DMS53 treated with DMSO at 0.1 percent for 48 hours (cell line): ENCODE data around the gene LNX1.

Source experiments
- DNase-seq: peaks from one replicate; lab custom pipeline; 2025; ENCODE audit not compliant: unreplicated experiment; lab: John Stamatoyannopoulos, UW

The LNX1 gene

DNA sequence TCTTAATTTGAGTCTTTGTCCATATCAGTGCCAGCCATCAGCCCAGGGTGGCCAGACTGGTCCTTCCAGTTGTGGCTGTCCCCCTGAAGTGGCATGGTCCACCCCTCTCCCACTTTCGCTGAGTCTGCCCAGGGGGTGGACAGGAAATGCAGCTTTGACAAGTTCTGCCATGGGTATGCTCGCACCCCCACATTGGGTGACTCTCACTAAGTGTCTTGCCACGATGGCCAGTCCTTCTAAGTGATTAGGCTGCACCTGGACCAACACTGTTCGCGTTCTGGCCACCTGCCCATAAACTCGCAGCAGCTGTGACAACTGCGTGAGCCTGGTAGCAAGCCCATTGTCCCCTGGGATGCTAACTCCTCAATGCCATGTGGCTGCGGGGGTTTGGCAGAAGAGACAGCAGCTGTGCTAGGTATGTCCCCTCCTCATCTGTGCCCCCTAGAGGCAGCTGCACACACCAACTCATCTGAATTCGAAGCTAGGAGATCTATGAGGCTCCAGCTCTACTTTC lies 10.0 kb upstream of the LNX1 start:
- peak; percentile 69 for DNase-seq

- no peak for DNase-seq
Observed at GRCh38 chr4:53599632-53600031, 8.3 kb upstream of the LNX1 start.

- DNase-seq = no peak
Observed at GRCh38 chr4:53598901-53599300, 7.6 kb upstream of the LNX1 start.

GRCh38 chr4:53598483-53598882 lies 7.2 kb upstream of the LNX1 start:
- DNase-seq = no peak

DNA sequence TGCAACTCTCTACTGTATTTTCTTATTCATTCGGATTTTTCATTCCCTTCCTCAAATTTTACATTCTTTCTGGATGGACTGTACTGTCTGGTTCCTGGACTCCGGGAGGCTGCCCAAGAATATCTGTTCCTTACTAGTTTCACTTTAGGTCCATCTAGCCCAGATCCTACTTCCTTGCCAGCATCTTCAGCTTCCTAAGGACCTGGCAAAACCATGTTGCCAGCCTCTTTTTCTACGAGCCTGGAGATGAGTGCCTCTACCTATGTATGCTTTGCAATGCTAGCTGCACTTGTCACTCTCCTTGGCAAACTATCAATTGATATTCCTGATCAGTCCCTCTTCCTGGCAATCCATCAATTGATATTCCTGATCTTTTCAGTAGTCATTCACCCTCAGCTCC lies 5.6 kb upstream of the LNX1 start:
- DNase-seq = no peak

GRCh38 chr4:53595834-53596233 lies 4.5 kb upstream of the LNX1 start:
- no peak for DNase-seq

DNA sequence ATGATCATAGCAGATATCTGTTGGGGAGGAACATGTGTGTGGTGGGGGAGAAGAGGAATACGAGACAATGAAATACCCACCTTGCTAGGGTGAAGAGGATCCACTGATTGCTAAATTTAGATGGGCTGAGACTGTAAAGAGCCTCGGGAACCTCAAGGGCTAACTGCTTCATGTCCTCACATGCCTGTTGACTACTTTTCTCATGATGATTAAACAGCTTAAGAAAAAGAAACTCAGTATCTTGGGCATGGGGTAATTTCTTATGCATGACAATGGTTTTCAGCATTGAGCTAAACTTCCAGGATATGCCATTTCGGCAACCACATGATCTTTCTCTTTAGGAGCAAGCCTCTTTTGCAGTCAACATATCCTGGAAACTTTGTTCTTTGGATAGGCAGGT lies 3.9 kb upstream of the LNX1 start:
- DNase-seq = no peak

- no peak for DNase-seq
Observed at GRCh38 chr4:53593765-53594164, 2.5 kb upstream of the LNX1 start.

DNA sequence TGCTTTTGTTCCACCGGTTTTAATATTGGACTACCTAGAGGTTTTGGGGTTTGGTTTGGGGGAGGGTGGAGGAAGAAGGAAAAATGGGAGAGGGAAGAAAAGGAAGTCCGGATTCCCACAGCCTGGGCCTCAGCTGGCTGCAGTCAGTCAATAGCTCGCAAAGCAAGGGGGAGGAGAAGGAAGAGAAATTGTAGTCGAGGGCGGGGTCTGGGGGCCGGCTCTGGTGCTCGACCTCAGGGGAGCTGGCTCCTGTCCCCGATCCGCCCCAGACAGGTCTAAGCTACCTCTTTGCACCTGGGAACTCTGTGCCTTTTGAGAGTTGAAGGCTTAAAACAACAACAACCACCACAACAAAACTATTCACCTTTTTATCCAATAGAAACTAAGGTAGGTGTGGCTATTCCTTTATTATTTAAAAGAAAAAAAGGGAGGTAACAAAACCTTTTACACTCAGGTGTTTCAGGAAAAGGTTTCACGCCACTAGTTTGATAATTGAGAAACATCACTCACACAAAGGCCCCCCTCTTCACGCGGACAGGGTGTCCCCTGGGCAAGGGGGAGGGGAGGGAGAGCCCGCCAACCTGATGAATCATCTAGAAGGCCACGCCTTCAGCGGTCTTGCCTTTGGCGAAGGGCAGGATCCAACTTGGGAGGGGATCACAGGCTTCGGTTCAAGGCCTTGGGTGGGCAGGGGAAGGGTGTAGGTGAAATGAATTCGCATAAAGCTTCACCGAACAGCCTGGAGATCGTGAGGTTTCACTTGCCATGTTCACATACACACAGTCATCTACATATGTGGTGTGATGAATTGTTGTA lies 1.6 kb upstream of the LNX1 start:
- peak; percentile 83 for DNase-seq

- no peak for DNase-seq
Observed at GRCh38 chr4:53592122-53592521, 836 bp upstream of the LNX1 start.

GRCh38 chr4:53590187-53590586 lies 1.1 kb downstream of the LNX1 start:
- no peak for DNase-seq

GRCh38 chr4:53589511-53589910 lies 1.8 kb downstream of the LNX1 start:
- DNase-seq = no peak

DNA sequence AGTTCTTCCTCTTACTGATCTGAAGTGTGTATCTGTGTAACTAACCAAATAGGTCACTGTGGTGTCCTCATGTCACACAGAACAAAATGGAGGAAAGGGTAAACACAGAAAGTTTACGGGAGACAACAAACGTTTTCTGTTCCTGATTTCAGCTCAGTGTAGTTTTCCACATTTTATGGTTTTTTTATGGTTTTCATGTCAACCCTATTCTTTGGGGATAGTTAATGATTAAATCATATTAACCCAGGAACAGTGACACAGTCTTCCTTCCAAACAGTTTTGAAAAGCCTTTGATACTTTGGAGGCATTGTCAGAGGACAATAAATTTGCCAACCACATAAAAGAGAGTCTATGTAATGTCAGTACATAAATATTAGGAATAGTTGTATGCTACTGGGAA lies 4.2 kb downstream of the LNX1 start:
- peak; percentile 23 for DNase-seq

DNA sequence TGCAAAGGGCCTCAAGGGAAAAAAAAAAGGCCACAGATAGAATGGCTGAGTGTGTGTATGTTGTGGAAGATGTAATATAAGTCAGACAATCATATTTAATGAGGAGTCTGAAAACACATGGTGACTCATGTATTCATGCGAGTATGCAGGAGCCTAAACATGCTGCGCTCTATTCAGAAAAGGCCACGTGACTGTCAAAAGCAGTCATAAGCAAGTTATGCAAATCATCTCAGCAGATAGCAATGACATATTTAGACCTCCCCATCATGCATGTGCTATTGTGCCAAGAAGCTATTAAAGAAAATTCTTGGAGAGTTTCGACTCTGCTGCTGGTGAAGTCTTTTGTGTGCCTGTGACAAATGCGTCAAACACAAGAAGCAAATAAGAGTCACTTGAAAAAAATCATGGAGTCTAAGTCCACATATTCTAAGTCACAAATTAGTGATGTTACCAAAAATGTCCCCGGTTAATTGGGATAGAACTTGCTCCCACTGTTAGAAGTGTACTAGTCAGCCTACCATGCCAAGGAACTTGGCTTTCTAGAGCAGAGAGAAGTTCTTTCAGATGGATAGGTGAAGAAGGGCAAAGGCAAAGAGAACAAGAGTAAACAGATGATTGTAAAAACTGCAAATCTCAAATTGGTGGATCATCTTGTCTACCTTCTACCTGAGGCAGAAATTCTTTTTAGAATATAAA lies 5.0 kb downstream of the LNX1 start:
- no peak for DNase-seq

GRCh38 chr4:53584658-53585057 lies 6.6 kb downstream of the LNX1 start:
- no peak for DNase-seq

DNA sequence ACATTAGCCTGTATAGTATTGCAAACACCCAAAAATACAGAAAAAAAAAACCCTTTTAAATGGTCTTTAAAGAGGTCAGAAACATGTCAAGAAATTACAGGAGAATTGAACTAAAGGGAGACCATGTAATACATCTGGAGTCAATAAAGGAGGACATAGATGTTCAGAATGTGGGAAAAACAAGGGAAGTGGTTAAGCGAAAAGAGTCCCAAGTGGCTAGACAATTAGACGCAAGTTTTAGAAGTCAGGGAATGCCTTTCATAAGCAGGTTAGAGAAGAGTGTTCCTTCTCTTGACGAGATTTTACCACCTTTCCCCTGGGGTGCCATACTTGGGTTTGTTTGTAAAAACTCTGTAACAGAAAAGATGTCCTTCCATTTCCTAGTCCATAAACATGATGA lies 7.8 kb downstream of the LNX1 start:
- no peak for DNase-seq

GRCh38 chr4:53582194-53582593 lies 9.1 kb downstream of the LNX1 start:
- no peak for DNase-seq

- no peak for DNase-seq
Observed at GRCh38 chr4:53580274-53580673, 11.0 kb downstream of the LNX1 start.

DNA sequence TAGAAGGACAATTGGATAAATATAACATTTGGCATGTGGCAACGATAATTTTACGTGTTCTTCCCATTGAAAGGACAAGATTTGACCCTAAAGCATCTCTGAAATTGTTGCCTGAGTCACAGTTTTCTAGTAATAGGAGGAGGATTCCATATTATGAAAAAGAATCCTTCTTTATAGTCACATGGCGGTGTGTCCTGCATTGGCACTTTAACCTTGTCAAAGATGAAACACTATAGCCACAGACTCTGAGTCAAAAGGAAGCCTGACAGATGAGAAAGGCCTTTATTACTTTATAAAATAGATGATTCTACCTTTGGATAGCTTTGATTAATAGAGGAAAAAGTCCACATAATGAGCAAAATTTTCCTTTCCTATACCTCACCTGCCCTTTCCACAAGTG lies 11.5 kb downstream of the LNX1 start:
- DNase-seq = no peak

DNA sequence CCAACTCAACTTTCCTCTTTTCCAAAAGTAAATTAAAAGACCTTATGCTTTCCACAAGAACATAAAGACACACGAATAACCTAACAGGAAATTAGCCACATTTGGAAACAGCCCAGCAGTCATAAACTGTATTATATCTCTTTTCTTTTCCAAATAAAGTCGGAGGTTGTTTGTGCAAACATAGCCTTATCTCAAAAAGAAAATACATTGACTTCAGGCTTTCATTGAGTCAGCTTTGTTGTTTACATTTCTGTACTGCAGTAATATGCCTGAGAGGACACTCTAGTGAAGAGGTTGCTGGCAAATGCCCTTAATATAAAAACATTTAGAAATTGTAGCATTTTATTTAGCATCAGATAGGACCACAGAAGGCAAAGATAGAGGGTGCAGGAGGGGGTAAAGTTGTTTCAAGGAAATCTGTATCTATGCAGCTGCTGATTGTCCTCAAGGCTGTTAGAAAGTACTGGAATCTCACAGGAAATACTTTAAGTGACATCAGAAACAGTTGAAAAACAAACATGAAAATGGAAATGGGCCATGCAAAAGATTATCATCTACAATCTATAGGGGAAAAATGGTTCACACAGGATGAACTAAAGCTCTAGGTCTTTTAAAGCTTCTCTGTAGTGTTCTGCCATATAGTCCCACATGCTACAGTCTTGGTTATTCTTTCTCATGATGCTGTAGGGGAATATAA lies 14.5 kb downstream of the LNX1 start:
- DNase-seq = peak; percentile 42

DNA sequence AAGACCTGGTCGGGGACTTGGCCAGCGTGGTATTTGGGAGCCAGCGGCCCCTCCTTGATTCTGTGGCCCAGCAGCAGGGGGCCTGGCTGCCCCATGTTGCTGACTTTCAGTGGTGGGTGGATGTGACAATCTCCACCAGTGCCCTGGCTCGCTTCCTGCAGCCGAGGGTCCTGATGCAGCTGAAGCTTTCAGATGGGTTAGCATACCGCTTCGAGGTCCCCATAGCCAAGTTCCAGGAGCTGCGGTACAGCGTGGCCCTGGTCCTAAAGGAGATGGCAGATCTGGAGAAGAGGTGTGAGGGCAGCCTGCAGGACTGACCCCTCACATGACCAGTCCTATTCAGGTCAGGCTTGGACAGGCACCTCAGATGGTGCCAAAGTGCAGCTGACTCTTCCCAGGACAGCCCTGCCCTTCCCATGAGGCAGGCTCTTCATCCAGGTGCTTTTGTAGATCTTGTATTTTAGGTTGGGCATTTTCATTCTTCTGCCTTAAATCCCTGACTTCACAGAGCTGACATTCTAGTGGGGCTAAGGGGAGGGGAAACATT lies 15.1 kb downstream of the LNX1 start:
- no peak for DNase-seq

DNA sequence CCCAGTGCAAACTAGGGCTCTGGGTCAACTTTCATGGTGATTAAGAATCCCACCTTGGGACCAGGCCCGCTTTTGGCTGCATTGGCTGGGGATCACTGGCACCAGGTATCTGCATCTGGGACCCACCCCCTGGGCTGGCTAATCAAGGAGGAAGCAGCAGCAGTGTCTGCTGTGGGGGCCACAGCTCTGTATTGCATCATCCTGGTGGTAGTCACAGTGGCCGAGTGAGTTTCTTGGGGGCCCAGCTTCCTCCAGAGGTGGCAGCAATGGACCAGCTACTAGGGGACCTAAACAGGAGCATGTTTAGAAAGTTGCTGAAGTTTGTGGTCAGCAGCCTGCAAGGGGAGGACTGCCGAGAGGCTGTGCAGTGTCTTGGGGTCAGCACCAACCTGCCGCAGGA lies 15.7 kb downstream of the LNX1 start:
- DNase-seq = no peak
